Activated CD8-positive, alpha-beta memory T cell treated with anti-CD3 and anti-CD28 coated beads, Interleukin-2, amount 50 U/mL, for 24 hours (primary cell): ENCODE results near the gene ALPL.
"Not testable (repeated sequence)": the region's sequence is repeated elsewhere in the genome, so short reads cannot be mapped to it uniquely, and the experiment has no call there.

ENCODE experiments used
- DNase-seq: peaks from one replicate; pipeline ENCODE4 v3.0.0-alpha.2; 2020; ENCODE audit errors: extremely low read depth

Gene ALPL

DNA sequence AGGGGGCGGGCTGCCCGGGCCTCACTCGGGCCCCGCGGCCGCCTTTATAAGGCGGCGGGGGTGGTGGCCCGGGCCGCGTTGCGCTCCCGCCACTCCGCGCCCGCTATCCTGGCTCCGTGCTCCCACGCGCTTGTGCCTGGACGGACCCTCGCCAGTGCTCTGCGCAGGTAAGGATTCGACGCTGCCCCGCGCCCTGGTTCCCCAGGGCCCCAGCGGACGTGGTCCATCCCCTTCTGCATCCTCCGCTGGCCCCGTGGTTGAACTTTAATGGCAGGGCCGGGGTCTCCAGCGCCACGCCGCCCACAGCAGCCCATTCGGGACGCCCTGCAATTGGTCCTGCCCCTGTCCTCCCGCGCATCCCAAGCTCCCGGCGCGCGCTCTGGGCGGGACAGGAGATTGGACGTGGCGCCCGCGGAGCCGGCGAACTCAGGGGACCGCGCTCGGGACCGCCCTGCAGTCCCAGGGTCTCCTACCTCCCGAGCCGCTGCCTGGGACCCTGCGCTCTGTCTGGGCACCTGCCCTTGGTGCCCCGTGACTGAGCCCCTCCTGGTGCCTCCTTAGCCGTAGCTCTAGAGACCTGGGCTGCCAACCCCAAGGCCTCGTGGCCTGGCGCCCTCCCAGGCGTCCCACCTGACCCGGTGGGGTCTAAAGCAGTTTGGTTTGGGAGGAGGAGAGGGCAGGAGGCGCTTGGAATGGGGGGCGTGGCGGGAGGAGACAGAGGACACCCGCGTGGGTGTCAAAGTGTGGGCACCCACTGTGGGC is at the start of gene ALPL:
Gene ALPL (plus strand): TSS at position 73 of the 762 bp plus-strand sequence. CDS start 44,659 bp downstream, outside the sequence.
- no peak for DNase-seq

DNA sequence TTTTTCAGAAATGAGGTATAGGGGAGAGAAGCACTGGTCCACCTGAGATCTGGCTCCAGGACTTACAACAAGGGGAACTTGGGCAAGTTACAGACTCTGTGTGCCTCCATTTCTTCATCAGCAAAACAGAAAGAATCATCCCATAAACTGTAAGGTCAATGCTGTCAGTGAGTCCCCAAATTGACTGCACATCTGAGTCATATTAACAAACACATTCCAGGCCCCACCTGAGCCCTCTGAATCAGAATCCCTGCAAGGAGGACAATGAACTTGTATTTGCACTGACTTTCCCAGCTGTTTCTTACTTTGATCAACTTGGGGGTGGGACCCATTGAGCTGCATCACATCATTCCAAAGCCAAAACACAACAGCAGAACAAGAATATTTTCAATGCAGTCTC is 44.1 kb upstream of the ALPL start:
- DNase-seq, result not testable (repeated sequence)

DNA sequence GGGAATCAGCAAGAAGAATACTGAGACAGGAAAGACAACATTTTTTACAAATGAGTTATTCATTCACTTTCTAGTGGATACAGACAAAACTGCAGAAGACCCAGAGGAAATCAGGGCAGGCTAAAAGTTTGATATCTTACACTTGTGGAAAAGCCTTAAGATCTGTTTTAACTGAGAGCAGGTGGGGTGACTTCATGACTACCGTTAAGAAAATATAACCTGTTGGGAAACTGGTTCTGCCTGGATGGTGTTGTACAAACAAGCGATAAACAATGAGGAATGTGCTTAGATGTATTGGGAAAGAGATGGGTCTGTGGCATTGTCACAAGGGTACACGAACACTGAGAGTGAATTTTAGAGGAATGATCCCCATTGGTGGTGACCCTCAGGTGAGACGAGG is 41.3 kb upstream of the ALPL start:
- DNase-seq, result not testable (repeated sequence)

DNA sequence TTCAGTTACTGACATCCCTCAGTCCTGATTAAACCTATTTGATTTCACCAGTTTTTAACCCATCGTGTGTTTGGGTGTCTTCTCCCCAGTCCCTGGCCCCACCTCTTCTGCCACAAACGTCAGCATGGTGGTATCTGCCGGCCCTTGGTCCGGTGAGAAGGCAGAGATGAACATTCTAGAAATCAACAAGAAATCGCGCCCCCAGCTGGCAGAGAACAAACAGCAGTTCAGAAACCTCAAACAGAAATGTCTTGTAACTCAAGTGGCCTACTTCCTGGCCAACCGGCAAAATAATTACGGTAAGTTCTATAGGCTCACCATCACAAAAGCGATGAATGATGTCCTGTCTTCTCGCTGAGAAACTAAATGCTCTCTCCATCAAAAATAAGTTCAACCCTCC is 40.6 kb upstream of the ALPL start:
- DNase-seq, result no peak

DNA sequence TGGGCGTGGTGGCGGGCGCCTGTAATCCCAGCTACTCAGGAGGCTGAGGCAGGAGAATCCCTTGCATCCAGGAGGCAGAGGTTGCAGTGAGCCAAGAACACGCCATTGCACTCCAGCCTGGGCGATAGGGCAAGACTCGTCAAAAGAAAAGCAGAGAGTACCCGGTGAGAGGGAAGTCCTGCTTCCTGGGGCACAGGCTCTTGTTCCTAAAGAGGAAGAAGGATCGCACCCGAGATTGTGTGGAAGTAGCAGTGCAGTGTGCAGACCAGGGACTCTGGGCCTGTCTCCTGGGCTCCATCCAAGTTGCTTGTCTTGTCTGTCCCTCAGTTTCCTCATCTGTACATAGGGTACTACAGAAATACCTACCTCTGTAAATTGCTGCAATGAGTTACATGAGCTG is 39.6 kb upstream of the ALPL start:
- no peak for DNase-seq

DNA sequence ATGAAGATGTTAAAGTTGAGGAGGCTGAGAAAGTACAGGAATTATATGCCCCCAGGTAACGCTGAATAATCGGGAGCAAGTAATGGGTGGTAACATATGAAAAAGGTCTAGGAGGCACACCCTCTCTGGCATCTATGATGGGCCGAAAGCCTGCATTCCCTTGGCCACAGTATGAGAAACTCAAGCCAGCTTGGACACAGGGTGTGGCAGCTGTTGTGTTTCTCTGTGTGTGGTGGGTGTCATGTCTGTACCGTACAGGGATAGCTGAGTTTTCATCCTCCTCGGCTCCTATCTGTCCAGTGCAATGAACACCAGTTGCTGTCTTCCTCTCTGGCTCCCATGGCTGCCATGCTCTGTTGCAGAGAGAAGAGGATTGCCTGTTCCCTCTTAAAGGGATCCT is 36.4 kb upstream of the ALPL start:
- DNase-seq, result no peak

DNA sequence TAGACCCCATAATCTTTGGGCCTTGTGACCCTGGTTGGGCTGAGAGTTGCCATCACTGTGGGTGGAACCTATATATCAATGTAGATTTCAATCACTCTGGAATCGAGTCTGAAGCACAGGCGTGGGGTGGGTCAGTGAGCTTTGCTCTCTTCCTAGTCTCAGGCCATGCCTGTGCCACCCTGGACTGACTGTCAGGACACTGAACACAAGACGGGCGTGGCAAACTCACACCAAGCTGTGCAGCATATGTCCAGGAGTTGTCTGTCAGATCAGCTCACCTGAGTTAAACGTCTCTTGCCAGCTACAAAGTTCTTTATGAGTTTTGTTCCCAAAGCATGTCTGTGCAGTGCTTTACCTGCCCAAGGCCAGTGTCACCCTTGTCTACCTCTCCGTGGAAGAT is 30.9 kb upstream of the ALPL start:
- no peak for DNase-seq

DNA sequence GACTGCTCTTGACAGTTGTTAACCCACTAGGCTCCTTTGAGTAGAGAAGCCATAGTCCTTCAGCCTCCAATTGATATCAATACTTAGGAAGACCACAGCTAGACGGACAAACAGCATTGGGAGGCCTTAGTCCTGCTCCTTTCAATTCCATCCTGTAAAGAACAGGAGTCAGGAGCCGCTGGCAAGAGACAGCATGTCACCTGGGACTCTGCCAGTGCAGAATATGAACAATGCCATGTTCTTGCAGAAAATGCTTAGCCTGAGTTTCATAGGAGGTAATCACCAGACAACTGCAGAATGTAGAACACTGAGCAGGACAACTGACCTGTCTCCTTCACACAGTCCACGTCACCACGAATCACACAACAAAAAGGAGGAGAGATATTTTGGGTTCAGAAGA is 25.3 kb upstream of the ALPL start:
- not testable (repeated sequence) for DNase-seq

DNA sequence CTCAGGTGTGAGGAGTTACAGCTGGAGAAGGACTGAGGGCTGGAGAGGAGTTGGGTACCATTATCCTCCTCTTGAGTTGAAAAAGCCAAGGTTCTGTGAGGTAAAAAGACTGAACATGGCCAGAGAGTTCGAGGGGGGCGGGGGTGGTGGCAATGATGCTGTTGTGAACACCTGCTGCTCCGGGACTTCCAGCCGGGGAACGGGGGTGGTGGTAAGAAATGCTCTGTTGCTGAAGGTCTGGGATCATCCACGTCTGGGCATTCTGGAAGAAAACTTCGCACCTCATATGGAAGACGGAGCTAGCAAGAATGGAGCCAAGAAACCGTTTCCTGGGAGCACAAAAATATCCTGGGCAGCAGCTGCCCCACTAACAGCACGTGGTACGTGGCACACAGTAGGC is 20.1 kb upstream of the ALPL start:
- no peak for DNase-seq

DNA sequence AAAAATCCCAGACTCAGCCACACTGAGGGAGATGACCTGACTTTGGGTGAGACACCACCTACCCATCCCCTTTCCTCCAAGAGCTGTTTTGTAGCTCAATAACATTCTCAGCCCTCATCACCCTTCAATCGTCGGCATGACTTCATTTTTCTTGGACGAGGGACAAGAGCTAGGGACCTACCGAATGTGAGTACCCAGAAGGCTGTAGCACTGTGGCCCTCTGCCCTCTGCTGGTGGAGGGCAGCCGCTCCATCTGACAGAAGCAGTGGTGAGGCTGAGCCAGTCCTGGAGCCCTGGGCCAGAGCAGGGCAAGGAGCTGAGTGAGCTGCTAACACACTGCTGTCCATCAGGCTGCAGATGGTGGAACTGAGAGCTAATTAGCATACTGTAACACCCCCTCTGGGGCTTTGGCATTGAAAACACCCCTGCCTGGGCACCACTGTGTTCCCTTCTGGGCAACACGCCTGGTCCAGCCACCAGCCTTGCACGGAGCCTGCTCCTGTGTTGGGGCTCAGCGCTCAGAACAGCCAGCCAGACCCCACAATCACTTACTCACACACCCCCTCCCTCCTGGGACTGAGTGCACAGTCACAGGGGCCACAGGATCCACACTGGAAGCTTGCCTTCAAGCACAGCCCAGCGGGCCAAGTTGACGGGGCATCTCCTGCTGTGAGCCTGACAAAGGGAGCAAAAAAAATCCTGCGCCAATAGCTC is 18.3 kb upstream of the ALPL start:
- DNase-seq, result no peak

DNA sequence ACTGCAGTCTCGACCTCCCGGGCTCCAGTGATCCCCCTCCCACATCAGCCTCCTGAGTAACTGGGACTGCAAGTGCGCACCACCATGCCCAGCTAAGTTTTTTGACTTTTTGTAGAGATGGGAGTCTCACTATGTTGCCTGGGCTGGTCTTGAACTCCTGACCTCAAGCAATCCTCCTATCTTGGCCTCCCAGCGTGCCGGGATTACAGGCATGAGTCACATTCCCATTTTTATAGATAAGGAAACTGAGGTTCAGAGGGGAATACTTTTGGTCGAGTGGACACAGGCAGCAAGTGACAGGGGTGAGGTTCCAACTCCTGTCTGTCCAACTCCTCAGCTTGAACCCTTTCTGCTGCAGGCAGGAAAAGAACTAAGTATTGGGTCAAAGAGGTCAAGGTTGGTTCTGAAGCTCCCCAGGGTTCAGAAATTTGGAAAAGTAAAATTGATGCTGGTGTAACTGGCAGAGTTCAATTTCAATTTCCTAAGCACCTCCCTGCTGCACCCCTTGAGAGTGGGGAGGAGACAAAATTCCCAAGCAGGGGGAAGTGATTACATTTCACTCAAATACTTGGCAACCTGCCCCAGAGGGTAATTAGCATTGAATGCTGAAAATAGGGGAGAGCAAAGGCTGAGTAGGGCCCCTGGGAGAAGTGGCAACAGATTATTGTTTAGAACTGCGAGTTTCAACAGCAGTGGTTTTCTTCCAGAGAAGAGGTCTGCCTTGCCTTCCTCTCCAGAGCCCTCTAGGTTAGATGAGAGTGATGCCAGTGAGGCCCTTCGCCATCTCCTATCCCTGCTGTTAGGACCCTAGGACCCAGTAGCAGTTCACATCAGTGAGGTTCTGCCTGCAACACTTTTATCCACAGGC is 17.5 kb upstream of the ALPL start:
- DNase-seq, result no peak

DNA sequence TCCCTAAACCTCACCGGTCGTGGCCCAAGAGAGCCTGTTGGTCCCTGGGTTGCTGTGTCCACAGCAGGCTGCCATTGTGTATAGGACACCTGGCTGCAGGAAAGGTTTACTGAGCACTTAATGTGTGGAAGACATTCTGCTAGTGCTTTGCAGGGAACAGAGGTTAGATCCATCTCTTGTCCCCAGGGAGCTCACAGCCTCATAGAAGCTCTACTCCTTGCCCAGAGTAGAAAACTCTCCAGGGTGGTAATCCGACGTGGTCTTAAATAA is 16.9 kb upstream of the ALPL start:
- no peak for DNase-seq

DNA sequence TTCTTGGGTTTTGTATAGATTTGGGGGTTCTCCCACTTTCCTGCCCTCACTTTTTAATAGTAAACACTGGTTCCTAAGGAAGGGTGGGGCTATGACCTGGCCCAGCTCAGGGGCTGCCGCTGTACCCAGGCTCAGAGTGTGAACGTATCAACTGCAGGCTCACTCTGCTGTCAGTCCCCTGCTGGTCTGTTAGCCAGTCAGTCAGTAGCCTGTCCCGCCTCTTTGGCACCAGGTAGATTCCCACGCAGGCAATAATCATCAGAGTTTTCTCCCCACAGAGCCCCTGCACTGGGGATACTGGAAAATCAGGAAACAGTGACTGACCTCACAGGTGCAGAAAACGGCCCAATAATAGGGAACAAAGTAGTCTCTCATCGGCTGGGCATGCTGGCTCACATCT is 15.0 kb upstream of the ALPL start:
- no peak for DNase-seq

DNA sequence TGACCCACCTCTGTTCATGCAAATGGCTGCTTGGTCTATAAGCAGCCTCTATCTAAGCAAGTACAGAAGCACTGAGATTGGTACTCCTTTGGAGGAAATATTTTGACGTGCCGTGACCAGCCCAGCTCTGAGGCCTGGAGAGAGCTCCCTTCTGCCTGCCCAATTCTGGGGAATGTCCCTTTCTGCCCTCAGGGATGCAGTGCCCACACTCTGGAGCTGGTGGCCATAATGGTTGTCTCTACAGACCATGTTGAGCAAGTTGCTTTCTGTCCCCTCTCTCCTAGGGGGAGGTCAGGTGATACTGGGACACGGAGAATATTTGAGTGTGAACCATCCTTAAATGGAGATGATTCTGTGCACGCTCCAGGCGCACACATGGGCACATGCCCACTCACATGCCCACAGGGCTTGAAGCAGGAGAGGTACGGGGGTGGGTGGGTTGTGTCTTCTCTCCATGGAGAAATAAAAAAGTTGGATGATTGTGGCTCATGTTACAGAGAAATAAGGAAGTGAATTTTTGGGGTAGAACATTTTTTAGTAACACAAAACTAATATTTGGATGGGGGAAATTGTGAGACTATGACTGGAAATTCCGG is 13.9 kb upstream of the ALPL start:
- no peak for DNase-seq

DNA sequence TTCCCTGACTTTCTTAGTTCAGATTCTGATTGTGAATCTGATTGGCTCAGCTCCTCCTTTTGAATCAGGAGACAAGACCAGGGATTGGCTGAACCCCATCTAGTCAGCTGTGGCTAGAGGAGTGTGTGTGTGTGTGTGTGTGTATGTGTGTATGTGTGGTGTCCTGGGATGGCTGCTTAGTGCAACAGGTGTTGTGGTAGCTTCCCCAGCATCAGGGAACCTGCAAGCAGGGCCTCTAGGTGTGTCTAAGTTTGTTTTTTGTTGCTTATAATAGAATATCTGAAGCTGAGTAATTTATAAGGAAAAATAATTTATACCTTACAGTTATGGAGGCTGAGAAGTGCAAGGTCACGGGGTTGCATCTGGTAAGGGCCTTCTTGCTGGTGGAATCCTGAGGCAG is 13.2 kb upstream of the ALPL start:
- no peak for DNase-seq

DNA sequence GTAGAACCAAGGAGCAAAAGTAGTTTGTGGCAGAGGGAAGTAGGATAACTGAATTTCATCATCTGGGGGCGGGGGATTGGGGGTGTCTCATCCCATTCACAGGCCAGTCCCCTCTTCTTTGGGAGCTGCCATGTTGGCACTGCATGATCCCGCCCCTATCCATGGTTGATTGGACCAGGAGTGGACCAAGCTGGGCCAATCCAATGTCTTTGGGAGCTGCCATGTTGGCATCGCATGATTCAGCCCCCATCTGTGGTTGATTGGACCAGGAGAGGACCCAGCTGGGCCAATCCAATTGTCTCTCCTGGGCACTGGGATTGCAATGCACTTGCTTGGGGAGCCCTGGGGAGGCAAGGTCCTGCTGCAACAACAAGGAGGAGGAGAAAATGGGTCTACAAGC is 12.3 kb upstream of the ALPL start:
- DNase-seq, result no peak

DNA sequence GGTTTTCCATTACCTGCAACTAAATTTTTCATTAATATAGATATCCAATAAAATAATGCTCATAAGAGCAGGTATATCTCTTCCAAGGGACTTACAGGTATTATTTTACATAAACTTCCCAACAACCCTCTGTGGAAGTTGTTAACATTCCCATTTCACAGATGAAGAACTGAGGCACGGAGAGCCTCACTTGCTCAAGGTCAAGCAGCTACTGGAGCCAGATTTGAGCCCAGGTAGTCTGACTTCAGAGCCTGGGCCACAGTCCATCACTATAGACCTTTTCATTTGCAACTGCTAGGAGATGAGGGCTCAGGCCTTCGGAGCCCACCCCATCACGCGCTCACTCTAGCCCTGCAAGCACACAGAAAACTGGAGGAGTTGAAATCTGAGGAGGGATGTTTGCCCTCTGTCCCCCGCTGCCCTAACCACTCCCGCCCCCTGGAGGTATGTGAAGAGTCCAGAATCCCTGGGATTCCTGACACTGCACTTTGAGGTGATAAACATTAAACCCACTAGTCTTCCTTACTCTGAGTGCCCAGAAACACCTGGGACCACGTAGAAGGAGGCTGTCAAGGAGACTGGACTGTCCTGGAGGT is 11.7 kb upstream of the ALPL start:
- no peak for DNase-seq

DNA sequence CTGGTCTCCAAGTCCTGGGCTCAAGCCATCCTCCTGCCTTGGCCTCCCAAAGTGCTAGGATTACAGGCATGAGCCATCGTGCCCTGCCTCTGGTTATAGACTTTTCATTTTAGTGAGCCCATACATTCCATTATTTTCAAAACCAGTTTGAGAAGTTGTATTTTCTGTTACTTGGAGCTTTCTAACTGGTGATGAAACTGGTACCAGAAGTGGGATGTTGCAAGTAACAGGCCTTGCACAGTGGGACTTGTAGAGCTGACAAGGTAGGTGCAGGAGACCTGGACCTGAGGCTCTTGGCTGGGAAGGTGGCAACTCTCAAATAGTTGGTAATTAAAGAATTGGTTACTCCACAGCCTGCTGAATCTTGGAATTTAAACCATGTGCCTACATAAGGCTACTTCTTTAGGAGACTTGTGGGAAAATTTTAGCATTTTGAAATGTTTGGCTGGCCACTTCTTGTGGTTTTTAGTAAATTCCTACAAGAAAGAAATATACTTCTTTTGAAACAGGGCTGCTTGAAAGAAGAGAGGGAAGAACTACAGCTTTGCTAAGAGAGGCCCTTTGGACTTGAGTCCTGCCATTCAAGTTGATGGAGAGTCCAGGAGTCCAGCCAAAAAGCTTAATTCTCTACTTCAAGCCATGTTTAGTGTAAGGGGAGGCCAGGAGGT is 9.8 kb upstream of the ALPL start:
- no peak for DNase-seq

DNA sequence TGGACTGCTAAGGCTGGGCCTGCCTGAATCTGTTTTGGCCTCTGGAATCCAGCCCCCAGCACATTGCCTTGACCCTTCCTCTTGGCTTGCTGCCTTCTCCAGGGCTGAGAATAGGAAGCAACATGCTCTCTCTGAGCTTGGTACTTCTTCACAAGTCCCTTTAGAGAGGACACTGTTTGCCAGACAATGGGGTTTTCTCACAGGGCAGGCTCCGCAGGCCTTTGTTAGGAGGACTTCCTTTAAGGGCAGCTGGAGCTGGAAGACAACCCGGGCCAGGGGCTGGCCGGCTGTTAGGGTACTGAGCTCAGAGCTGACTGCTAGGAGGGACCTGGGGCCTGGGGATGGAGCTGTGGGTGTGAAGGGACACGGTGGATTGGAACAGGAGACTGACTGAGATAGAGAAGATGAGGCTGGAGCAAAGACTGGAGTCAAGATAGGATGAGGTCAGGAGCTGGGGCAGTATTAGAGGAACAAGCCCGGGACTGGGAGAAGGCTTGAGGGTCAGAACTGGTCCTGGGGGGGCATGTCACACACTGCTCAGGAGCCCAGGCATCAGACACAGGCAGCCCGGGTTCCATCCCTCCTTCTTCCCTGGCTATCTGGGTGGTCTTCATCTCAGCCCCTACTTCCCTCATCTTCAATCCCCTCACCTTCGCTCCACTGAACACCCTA is 5.4 kb upstream of the ALPL start:
- DNase-seq, result no peak

DNA sequence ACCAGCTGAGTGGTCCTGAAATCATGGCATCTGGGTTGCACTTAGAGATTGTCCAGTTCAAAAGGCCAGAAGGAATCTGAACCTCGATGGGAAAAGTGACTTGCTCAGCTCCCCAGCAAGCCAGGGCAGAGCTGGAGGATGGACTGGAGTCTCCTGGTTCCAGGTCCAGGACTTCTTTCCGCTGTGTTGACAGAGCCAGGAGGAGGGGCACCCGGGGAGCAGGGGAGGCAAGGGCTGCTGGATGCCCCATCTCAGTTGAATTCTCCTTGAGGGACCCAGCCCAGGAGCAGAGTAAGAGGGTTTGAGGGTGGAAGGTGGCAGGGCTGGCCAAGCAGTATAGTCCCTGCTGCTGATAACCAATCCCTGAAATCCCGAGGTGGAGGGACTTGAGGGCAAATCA is 2.4 kb upstream of the ALPL start:
- DNase-seq, result no peak
